ENCODE results near the gene NR0B2. TPM values are rescaled to one million over a fixed set of nuclear protein-coding genes. Genes with fewer than 3 reads are reported as not detected.
A peak's percentile ranks its signal among the peaks of the same experiment; 100 is the strongest.

NR0B2 gene
- total and polyA plus RNA-seq, 2 of the 13 experiments (the other 11 are each of a cell fraction or from before 2014, with no cell fraction given): 72.5 to 133 TPM

DNA sequence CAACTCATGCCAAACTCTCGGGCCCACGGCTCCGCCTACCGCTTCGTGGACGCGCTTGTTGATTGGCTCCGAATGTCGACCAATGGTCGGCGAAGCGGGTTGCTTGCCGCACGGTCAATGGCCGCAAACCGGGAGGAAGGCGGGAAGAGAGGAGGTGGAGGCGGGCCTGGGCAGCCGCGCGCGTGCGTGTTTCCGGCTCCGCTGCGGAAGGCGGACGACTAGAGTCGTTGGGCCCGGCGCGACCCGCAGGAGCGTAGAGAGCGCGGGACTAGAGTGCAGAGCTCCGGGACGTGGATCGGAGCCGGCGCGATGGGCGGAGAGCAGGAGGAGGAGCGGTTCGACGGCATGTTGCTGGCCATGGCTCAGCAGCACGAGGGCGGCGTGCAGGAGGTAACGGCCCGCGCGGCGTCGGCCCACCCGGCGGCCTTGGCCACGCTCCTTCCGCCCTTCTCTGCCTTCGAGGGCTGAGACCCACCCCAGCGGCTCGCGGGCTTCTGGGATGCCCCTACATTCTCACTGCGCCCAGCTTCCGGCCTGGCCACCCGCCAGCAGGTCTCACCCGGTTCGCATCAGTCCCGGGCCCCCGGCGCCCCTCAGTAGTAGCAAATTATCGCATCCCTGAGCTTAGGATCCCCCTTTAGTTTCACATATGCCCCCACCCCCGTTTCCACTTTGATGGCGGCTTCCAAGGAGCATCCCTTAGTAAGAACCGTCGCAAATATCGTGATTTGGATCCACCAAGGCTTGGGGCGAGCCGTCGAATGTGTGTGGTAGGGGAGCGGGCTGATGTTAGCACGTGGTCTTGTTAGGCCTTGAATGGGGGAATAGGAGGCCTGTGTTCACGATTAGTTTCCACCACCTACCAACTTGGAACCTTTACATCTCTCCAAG lies 8.0 kb upstream of the NR0B2 start, which contains the start of gene NUDC (continued):
- TF ChIP-seq ZNF792 (CRISPR knock-in tag; IDR thresholded peaks at IDR 0.05): 0 out of 2 replicates have a peak, but pooled peaks have one; percentile 32
- TF ChIP-seq CCAR2 (optimal IDR thresholded peaks at IDR 0.05; ENCODE audit: low read depth, low read length): no peak
- peak; percentile 55; the same call in 1 of the 2 replicates for TF ChIP-seq ERF (CRISPR knock-in tag; IDR thresholded peaks at IDR 0.05)
- TF ChIP-seq, protein P1, sequence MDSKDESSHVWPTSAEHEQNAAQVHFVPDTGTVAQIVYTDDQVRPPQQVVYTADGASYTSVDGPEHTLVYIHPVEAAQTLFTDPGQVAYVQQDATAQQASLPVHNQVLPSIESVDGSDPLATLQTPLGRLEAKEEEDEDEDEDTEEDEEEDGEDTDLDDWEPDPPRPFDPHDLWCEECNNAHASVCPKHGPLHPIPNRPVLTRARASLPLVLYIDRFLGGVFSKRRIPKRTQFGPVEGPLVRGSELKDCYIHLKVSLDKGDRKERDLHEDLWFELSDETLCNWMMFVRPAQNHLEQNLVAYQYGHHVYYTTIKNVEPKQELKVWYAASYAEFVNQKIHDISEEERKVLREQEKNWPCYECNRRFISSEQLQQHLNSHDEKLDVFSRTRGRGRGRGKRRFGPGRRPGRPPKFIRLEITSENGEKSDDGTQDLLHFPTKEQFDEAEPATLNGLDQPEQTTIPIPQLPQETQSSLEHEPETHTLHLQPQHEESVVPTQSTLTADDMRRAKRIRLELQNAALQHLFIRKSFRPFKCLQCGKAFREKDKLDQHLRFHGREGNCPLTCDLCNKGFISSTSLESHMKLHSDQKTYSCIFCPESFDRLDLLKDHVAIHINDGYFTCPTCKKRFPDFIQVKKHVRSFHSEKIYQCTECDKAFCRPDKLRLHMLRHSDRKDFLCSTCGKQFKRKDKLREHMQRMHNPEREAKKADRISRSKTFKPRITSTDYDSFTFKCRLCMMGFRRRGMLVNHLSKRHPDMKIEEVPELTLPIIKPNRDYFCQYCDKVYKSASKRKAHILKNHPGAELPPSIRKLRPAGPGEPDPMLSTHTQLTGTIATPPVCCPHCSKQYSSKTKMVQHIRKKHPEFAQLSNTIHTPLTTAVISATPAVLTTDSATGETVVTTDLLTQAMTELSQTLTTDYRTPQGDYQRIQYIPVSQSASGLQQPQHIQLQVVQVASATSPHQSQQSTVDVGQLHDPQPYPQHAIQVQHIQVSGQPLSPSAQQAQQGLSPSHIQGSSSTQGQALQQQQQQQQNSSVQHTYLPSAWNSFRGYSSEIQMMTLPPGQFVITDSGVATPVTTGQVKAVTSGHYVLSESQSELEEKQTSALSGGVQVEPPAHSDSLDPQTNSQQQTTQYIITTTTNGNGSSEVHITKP (CRISPR knock-in tag; IDR thresholded peaks at IDR 0.05; ENCODE audit: low read depth): peak; percentile 64; the same call in 1 of the 2 replicates
- TF ChIP-seq ZNF44 (CRISPR knock-in tag; IDR thresholded peaks at IDR 0.05): no peak
- TF ChIP-seq ZNF562 (CRISPR knock-in tag; IDR thresholded peaks at IDR 0.05; ENCODE audit: borderline replicate concordance): no peak; the same call in 1 of the 2 replicates
- TF ChIP-seq PRPF4 (IDR thresholded peaks at IDR 0.05; ENCODE audit: low read depth, low read length, poor library complexity, severe bottlenecking): no peak
- no peak for TF ChIP-seq TBP (CRISPR knock-in tag; IDR thresholded peaks at IDR 0.05)
- TF ChIP-seq MEIS2 (CRISPR knock-in tag; IDR thresholded peaks at IDR 0.05): no peak; the same call in 1 of the 2 replicates
- TF ChIP-seq NAIF1 (CRISPR knock-in tag; IDR thresholded peaks at IDR 0.05; ENCODE audit: borderline replicate concordance): peak; percentile 50; the same call in 1 of the 2 replicates
- TF ChIP-seq, protein P2, sequence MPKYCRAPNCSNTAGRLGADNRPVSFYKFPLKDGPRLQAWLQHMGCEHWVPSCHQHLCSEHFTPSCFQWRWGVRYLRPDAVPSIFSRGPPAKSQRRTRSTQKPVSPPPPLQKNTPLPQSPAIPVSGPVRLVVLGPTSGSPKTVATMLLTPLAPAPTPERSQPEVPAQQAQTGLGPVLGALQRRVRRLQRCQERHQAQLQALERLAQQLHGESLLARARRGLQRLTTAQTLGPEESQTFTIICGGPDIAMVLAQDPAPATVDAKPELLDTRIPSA (CRISPR knock-in tag; IDR thresholded peaks at IDR 0.05; ENCODE audit: borderline replicate concordance): 0 out of 2 replicates have a peak, but pooled peaks have one; percentile 86
- peak; percentile 84 for TF ChIP-seq ZNF317 (CRISPR knock-in tag; IDR thresholded peaks at IDR 0.05)
- TF ChIP-seq, protein P3, sequence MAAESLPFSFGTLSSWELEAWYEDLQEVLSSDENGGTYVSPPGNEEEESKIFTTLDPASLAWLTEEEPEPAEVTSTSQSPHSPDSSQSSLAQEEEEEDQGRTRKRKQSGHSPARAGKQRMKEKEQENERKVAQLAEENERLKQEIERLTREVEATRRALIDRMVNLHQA (CRISPR knock-in tag; IDR thresholded peaks at IDR 0.05): no peak
- no peak for TF ChIP-seq GATAD2A (CRISPR knock-in tag; IDR thresholded peaks at IDR 0.05)
- no peak for TF ChIP-seq ZNF619 (CRISPR knock-in tag; IDR thresholded peaks at IDR 0.05)
- TF ChIP-seq RAD51 (IDR thresholded peaks at IDR 0.05; ENCODE audit: borderline replicate concordance): no peak
- peak; percentile 85; the same call in 1 of the 2 replicates for TF ChIP-seq NKX3-1 (CRISPR knock-in tag; IDR thresholded peaks at IDR 0.05)
- TF ChIP-seq RFXAP (CRISPR knock-in tag; IDR thresholded peaks at IDR 0.05; ENCODE audit: borderline replicate concordance): no peak; the same call in 1 of the 2 replicates
- peak; percentile 93 for TF ChIP-seq GABPA (IDR thresholded peaks at IDR 0.05; ENCODE audit: low read depth, low read length)
- peak; percentile 94 for TF ChIP-seq GABPA (CRISPR knock-in tag; IDR thresholded peaks at IDR 0.05; ENCODE audit: low read depth)
- TF ChIP-seq U2AF1 (optimal IDR thresholded peaks at IDR 0.05; ENCODE audit: low read depth, low read length): no peak
- TF ChIP-seq, protein P4, sequence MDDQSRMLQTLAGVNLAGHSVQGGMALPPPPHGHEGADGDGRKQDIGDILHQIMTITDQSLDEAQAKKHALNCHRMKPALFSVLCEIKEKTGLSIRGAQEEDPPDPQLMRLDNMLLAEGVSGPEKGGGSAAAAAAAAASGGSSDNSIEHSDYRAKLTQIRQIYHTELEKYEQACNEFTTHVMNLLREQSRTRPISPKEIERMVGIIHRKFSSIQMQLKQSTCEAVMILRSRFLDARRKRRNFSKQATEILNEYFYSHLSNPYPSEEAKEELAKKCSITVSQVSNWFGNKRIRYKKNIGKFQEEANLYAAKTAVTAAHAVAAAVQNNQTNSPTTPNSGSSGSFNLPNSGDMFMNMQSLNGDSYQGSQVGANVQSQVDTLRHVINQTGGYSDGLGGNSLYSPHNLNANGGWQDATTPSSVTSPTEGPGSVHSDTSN (CRISPR knock-in tag; IDR thresholded peaks at IDR 0.05; ENCODE audit: borderline replicate concordance): no peak
- peak; percentile 83 for TF ChIP-seq ELF1 (CRISPR knock-in tag; IDR thresholded peaks at IDR 0.05)
- TF ChIP-seq HCFC1 (IDR thresholded peaks at IDR 0.05; ENCODE audit: low read depth, low read length): 0 out of 2 replicates have a peak, but pooled peaks have one; percentile 9
- TF ChIP-seq ZNF878 (CRISPR knock-in tag; IDR thresholded peaks at IDR 0.05): no peak
- TF ChIP-seq ZNF768 (CRISPR knock-in tag; IDR thresholded peaks at IDR 0.05): peak; percentile 69

All from HepG2 (cell line).